GM23338 (cell line): ENCODE results near the gene ZBTB3.

Experiments
- CREB1 ChIP-seq: fragments of 250-450 bp; sonication (Bioruptor Pico); IDR thresholded peaks from 2 replicates; pipeline ENCODE4 v1.5.0; 2020; ENCODE audit warnings: low read depth, mild to moderate bottlenecking, moderate library complexity
- EZH2 ChIP-seq: fragments of 200-600 bp; sonication (generic); IDR thresholded peaks from one replicate; pipeline ENCODE4 v1.8.0; 2017; ENCODE audit warnings: antibody characterized with exemption, mild to moderate bottlenecking, low read depth; ENCODE audit not compliant: unreplicated experiment
- EZH2phosphoT487 ChIP-seq: fragments of 200-600 bp; sonication (generic); IDR thresholded peaks from one replicate; pipeline ENCODE4 v1.8.1; 2018; ENCODE audit warnings: antibody characterized with exemption; ENCODE audit not compliant: unreplicated experiment
- JUNB ChIP-seq: IDR thresholded peaks from one replicate; pipeline ENCODE4 v1.6.1; 2016; ENCODE audit warnings: antibody characterized with exemption; ENCODE audit not compliant: unreplicated experiment
- NANOG ChIP-seq: IDR thresholded peaks from 2 replicates; pipeline ENCODE4 v1.6.1; 2016; ENCODE audit warnings: antibody characterized with exemption, borderline replicate concordance
- POLR2AphosphoS5 ChIP-seq: IDR thresholded peaks from 2 replicates; pipeline ENCODE4 v1.6.1; 2016; ENCODE audit warnings: antibody characterized with exemption, low read depth
- STAT1 ChIP-seq: IDR thresholded peaks from one replicate; pipeline ENCODE4 v1.6.1; 2016; ENCODE audit warnings: antibody characterized with exemption; ENCODE audit not compliant: unreplicated experiment
- ZNF114 ChIP-seq: fragments of 250-450 bp; sonication (Bioruptor Pico); IDR thresholded peaks from 2 replicates; pipeline ENCODE4 v1.5.0; 2020; ENCODE audit warnings: mild to moderate bottlenecking, moderate library complexity
- ZNF331 ChIP-seq: fragments of 250-450 bp; sonication (Bioruptor Pico); IDR thresholded peaks from 2 replicates; pipeline ENCODE4 v1.5.0; 2020; ENCODE audit warnings: low read depth, mild to moderate bottlenecking, moderate library complexity
- TF ChIP-seq, protein P1 (sequence below), 2 experiments: fragments of 200-600 bp in 1 of 2; sonication (generic) in 1 of 2; conservative IDR thresholded peaks; 2 replicates each; pipeline versions ENCODE4 v1.5.1 to v1.6.1; 2016 to 2017; ENCODE audit warnings: antibody characterized with exemption in 2 of 2, low read depth in 2 of 2, mild to moderate bottlenecking in 2 of 2, moderate library complexity in 1 of 2
- TF ChIP-seq, protein P2 (sequence below): IDR thresholded peaks from 2 replicates; pipeline ENCODE4 v1.6.1; 2016; ENCODE audit warnings: antibody characterized with exemption
- TF ChIP-seq, protein P3 (sequence below): IDR thresholded peaks from one replicate; pipeline ENCODE4 v1.6.1; 2018; ENCODE audit warnings: antibody characterized with exemption; ENCODE audit not compliant: unreplicated experiment

DNA sequence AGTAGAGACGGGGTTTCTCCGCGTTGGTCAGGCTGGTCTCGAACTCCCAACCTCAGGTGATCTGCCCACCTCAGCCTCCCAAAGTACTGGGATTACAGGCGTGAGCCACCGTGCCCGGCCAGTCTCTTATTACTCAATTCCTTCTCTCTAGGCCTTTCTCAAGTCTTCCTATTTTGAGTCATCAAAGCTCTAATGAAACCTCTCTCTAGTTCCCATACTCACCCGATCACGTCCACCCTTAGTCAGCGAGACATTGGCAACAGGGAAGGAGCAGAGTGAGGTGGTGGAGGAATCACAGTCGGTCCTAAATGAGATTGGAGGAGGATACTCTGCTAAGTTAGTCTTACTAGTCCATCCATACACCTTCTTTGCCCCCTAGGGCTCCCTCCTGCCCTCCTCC, 51.7 kb downstream of the ZBTB3 start:
- no peak for TF ChIP-seq JUNB
- TF ChIP-seq, protein P1, sequence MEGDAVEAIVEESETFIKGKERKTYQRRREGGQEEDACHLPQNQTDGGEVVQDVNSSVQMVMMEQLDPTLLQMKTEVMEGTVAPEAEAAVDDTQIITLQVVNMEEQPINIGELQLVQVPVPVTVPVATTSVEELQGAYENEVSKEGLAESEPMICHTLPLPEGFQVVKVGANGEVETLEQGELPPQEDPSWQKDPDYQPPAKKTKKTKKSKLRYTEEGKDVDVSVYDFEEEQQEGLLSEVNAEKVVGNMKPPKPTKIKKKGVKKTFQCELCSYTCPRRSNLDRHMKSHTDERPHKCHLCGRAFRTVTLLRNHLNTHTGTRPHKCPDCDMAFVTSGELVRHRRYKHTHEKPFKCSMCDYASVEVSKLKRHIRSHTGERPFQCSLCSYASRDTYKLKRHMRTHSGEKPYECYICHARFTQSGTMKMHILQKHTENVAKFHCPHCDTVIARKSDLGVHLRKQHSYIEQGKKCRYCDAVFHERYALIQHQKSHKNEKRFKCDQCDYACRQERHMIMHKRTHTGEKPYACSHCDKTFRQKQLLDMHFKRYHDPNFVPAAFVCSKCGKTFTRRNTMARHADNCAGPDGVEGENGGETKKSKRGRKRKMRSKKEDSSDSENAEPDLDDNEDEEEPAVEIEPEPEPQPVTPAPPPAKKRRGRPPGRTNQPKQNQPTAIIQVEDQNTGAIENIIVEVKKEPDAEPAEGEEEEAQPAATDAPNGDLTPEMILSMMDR (conservative IDR thresholded peaks at IDR 0.05; ENCODE audit: low read depth in 2 of 2) = no peak
- no peak for TF ChIP-seq CREB1
- TF ChIP-seq, protein P2, sequence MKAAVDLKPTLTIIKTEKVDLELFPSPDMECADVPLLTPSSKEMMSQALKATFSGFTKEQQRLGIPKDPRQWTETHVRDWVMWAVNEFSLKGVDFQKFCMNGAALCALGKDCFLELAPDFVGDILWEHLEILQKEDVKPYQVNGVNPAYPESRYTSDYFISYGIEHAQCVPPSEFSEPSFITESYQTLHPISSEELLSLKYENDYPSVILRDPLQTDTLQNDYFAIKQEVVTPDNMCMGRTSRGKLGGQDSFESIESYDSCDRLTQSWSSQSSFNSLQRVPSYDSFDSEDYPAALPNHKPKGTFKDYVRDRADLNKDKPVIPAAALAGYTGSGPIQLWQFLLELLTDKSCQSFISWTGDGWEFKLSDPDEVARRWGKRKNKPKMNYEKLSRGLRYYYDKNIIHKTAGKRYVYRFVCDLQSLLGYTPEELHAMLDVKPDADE = no peak
- no peak for TF ChIP-seq POLR2AphosphoS5
- TF ChIP-seq, protein P3, sequence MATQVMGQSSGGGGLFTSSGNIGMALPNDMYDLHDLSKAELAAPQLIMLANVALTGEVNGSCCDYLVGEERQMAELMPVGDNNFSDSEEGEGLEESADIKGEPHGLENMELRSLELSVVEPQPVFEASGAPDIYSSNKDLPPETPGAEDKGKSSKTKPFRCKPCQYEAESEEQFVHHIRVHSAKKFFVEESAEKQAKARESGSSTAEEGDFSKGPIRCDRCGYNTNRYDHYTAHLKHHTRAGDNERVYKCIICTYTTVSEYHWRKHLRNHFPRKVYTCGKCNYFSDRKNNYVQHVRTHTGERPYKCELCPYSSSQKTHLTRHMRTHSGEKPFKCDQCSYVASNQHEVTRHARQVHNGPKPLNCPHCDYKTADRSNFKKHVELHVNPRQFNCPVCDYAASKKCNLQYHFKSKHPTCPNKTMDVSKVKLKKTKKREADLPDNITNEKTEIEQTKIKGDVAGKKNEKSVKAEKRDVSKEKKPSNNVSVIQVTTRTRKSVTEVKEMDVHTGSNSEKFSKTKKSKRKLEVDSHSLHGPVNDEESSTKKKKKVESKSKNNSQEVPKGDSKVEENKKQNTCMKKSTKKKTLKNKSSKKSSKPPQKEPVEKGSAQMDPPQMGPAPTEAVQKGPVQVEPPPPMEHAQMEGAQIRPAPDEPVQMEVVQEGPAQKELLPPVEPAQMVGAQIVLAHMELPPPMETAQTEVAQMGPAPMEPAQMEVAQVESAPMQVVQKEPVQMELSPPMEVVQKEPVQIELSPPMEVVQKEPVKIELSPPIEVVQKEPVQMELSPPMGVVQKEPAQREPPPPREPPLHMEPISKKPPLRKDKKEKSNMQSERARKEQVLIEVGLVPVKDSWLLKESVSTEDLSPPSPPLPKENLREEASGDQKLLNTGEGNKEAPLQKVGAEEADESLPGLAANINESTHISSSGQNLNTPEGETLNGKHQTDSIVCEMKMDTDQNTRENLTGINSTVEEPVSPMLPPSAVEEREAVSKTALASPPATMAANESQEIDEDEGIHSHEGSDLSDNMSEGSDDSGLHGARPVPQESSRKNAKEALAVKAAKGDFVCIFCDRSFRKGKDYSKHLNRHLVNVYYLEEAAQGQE = no peak
- TF ChIP-seq EZH2phosphoT487 = no peak
- no peak for TF ChIP-seq EZH2
- no peak for TF ChIP-seq NANOG
- TF ChIP-seq ZNF114 (CRISPR knock-in tag) = no peak
- no peak for TF ChIP-seq ZNF331 (CRISPR knock-in tag)
- TF ChIP-seq STAT1 = no peak
